Measurements from ENCODE around the gene TBL1X. TPM values are rescaled to one million over a fixed set of nuclear protein-coding genes. Genes with fewer than 3 reads are reported as not detected.
A peak's percentile ranks its signal among the peaks of the same experiment; 100 is the strongest.

TBL1X gene
- total and polyA plus RNA-seq, 2 experiments from 2014 or later: 8.7 to 26.9 TPM

DNA sequence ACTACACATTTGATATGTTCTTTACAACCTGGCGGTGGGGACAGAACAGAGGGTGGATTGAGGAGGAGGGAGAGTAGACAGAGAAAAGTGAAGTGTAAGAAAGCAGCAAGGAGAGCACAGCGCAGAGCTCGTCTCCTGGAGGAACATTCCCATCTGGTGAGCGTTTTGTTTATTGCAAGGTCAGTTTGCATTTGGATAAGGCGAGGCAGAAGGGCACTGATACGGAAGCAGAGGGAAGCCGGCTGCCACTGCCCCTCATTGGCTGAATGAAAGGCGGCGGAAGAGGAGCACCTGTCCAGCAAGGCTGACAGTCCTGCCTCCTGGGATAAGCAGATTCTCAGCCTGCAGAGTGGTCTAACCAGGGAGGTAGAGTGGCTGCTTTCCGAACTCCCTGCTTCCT is 217.6 kb downstream of the TBL1X start:
- Histone ChIP-seq H2AFZ (no peak overlapping the region), H3K36me3 (ENCODE audit: insufficient read depth) (no peaks in the 10 kb centered on the region), H3K4me3 (no peak overlapping the region), H3F3A (replicated peaks; ENCODE audit: low read depth) (no peaks in the 10 kb centered on the region), H3K79me2 (replicated peaks; ENCODE audit: insufficient read depth) (no peaks in the 10 kb centered on the region), H3K4me1 (ENCODE audit: insufficient read depth) (no peaks in the 10 kb centered on the region), H4K20me1 (replicated peaks; ENCODE audit: insufficient read depth) (no peaks in the 10 kb centered on the region), H3K9me2 (ENCODE audit: insufficient read depth) (no peaks in the 10 kb centered on the region), H3K27me3 (ENCODE audit: insufficient read depth) (no peaks in the 10 kb centered on the region), H3K4me2 (no peak overlapping the region), H3K27ac (ENCODE audit: low read depth) (no peak overlapping the region)
- H3K27ac Mint-ChIP-seq: no peak overlapping the region
- H3K36me3 Mint-ChIP-seq (ENCODE audit: low read depth): peaks cover 13% of the 10 kb centered on the region
- H3K4me3 Mint-ChIP-seq: no peak overlapping the region
- ATAC-seq (peak; percentile 72), DNase-seq (ENCODE audit: low spot score) (peak; percentile 30)
- no peaks in the 10 kb centered on the region; the same call in 2 of the 3 replicates for H3K9me3 Mint-ChIP-seq
- TF ChIP-seq, protein P1, sequence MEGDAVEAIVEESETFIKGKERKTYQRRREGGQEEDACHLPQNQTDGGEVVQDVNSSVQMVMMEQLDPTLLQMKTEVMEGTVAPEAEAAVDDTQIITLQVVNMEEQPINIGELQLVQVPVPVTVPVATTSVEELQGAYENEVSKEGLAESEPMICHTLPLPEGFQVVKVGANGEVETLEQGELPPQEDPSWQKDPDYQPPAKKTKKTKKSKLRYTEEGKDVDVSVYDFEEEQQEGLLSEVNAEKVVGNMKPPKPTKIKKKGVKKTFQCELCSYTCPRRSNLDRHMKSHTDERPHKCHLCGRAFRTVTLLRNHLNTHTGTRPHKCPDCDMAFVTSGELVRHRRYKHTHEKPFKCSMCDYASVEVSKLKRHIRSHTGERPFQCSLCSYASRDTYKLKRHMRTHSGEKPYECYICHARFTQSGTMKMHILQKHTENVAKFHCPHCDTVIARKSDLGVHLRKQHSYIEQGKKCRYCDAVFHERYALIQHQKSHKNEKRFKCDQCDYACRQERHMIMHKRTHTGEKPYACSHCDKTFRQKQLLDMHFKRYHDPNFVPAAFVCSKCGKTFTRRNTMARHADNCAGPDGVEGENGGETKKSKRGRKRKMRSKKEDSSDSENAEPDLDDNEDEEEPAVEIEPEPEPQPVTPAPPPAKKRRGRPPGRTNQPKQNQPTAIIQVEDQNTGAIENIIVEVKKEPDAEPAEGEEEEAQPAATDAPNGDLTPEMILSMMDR (conservative IDR thresholded peaks at IDR 0.05; ENCODE audit: low read depth in 2 of 2): peak in 1 of 2 experiments; percentile 50; a peak in 2 of 4 replicates
- TF ChIP-seq EZH2 (IDR thresholded peaks at IDR 0.05; ENCODE audit: low read depth, unreplicated experiment): no peak
- no peak for TF ChIP-seq EZH2phosphoT487 (IDR thresholded peaks at IDR 0.05; ENCODE audit: unreplicated experiment)
- TF ChIP-seq, protein P2, sequence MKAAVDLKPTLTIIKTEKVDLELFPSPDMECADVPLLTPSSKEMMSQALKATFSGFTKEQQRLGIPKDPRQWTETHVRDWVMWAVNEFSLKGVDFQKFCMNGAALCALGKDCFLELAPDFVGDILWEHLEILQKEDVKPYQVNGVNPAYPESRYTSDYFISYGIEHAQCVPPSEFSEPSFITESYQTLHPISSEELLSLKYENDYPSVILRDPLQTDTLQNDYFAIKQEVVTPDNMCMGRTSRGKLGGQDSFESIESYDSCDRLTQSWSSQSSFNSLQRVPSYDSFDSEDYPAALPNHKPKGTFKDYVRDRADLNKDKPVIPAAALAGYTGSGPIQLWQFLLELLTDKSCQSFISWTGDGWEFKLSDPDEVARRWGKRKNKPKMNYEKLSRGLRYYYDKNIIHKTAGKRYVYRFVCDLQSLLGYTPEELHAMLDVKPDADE (IDR thresholded peaks at IDR 0.05): no peak
- peaks cover 11% of the 10 kb centered on the region for H3K4me1 Mint-ChIP-seq
- H3K27me3 Mint-ChIP-seq (ENCODE audit: insufficient read depth, low read depth, poor library complexity): peaks cover 3% of the 10 kb centered on the region

GRCh38 chrX:9682861-9683260 is 218.0 kb downstream of the TBL1X start:
- no peak overlapping the region for H3K27ac Mint-ChIP-seq
- Histone ChIP-seq H3F3A (replicated peaks; ENCODE audit: low read depth) (no peaks in the 10 kb centered on the region), H3K27me3 (ENCODE audit: insufficient read depth) (no peaks in the 10 kb centered on the region), H4K20me1 (replicated peaks; ENCODE audit: insufficient read depth) (no peaks in the 10 kb centered on the region), H3K9me2 (ENCODE audit: insufficient read depth) (no peaks in the 10 kb centered on the region), H2AFZ (no peak overlapping the region), H3K36me3 (ENCODE audit: insufficient read depth) (no peaks in the 10 kb centered on the region), H3K27ac (ENCODE audit: low read depth) (no peak overlapping the region), H3K79me2 (replicated peaks; ENCODE audit: insufficient read depth) (no peaks in the 10 kb centered on the region), H3K4me2 (no peak overlapping the region), H3K4me3 (no peak overlapping the region), H3K4me1 (ENCODE audit: insufficient read depth) (no peaks in the 10 kb centered on the region)
- H3K4me3 Mint-ChIP-seq: no peak overlapping the region
- no peak for ATAC-seq
- peaks cover 13% of the 10 kb centered on the region for H3K36me3 Mint-ChIP-seq (ENCODE audit: low read depth)
- no peak for TF ChIP-seq POLR2AphosphoS5 (IDR thresholded peaks at IDR 0.05; ENCODE audit: low read depth)
- TF ChIP-seq ZNF331 (CRISPR knock-in tag; IDR thresholded peaks at IDR 0.05; ENCODE audit: low read depth): no peak
- H3K27me3 Mint-ChIP-seq (ENCODE audit: insufficient read depth, low read depth, poor library complexity): peaks cover 4% of the 10 kb centered on the region
- H3K9me3 Mint-ChIP-seq: no peaks in the 10 kb centered on the region; the same call in 2 of the 3 replicates
- peaks cover 11% of the 10 kb centered on the region for H3K4me1 Mint-ChIP-seq
- no peak for DNase-seq (ENCODE audit: low spot score)

GRCh38 chrX:9683350-9683749 is 218.5 kb downstream of the TBL1X start:
- no peak overlapping the region for H3K4me3 Mint-ChIP-seq
- peaks cover 18% of the 10 kb centered on the region for H3K36me3 Mint-ChIP-seq (ENCODE audit: low read depth)
- peaks cover 11% of the 10 kb centered on the region for H3K4me1 Mint-ChIP-seq
- peaks cover 4% of the 10 kb centered on the region for H3K27me3 Mint-ChIP-seq (ENCODE audit: insufficient read depth, low read depth, poor library complexity)
- Histone ChIP-seq H3K79me2 (replicated peaks; ENCODE audit: insufficient read depth) (no peaks in the 10 kb centered on the region), H2AFZ (no peak overlapping the region), H3K4me2 (no peak overlapping the region), H3F3A (replicated peaks; ENCODE audit: low read depth) (no peaks in the 10 kb centered on the region), H3K27me3 (ENCODE audit: insufficient read depth) (no peaks in the 10 kb centered on the region), H3K4me3 (no peak overlapping the region), H4K20me1 (replicated peaks; ENCODE audit: insufficient read depth) (no peaks in the 10 kb centered on the region), H3K36me3 (ENCODE audit: insufficient read depth) (no peaks in the 10 kb centered on the region), H3K27ac (ENCODE audit: low read depth) (no peak overlapping the region), H3K4me1 (ENCODE audit: insufficient read depth) (no peaks in the 10 kb centered on the region), H3K9me2 (ENCODE audit: insufficient read depth) (no peaks in the 10 kb centered on the region)
- TF ChIP-seq JUNB (IDR thresholded peaks at IDR 0.05; ENCODE audit: unreplicated experiment) (no peak), ZNF114 (CRISPR knock-in tag; IDR thresholded peaks at IDR 0.05) (no peak), NANOG (IDR thresholded peaks at IDR 0.05; ENCODE audit: borderline replicate concordance) (no peak), EZH2 (IDR thresholded peaks at IDR 0.05; ENCODE audit: low read depth, unreplicated experiment) (no peak), EZH2phosphoT487 (IDR thresholded peaks at IDR 0.05; ENCODE audit: unreplicated experiment) (no peak), REST (IDR thresholded peaks at IDR 0.05; ENCODE audit: unreplicated experiment) (no peak), POLR2AphosphoS5 (IDR thresholded peaks at IDR 0.05; ENCODE audit: low read depth) (no peak)
- TF ChIP-seq, protein P1 (conservative IDR thresholded peaks at IDR 0.05; ENCODE audit: low read depth in 2 of 2): no peak
- H3K9me3 Mint-ChIP-seq: no peaks in the 10 kb centered on the region; the same call in 2 of the 3 replicates
- no peak for DNase-seq (ENCODE audit: low spot score)
- no peak overlapping the region for H3K27ac Mint-ChIP-seq
- ATAC-seq: no peak

All from GM23338 (cell line).